WTC11 (cell line): ENCODE measurements around the gene CACHD1.

Experiments used
- CTCF ChIP-seq: fragments of 200-600 bp; IDR thresholded peaks from 2 replicates; pipeline ENCODE4 v1.8.0; 2022; ENCODE audit warnings: antibody characterized with exemption
- SP1 ChIP-seq: sonication (generic); formaldehyde crosslinking; conservative IDR thresholded peaks from 2 replicates; pipeline ENCODE4 v1.8.1; 2022; ENCODE audit warnings: missing genetic modification reagents
- TEAD1 ChIP-seq: sonication (generic); formaldehyde crosslinking; IDR thresholded peaks from 2 replicates; pipeline ENCODE4 v1.8.0; 2022; ENCODE audit warnings: mild to moderate bottlenecking, missing genetic modification reagents
- ZNF532 ChIP-seq: fragments of 250-450 bp; sonication (Bioruptor Pico); IDR thresholded peaks from 2 replicates; pipeline ENCODE4 v1.9.0; 2021; ENCODE audit warnings: mild to moderate bottlenecking, borderline replicate concordance
- TF ChIP-seq, protein P1 (sequence below): sonication (generic); formaldehyde crosslinking; IDR thresholded peaks from 2 replicates; pipeline ENCODE4 v1.8.0; 2022; ENCODE audit warnings: mild to moderate bottlenecking, missing genetic modification reagents
- TF ChIP-seq, protein P2 (sequence below): sonication (generic); formaldehyde crosslinking; IDR thresholded peaks from 2 replicates; pipeline ENCODE4 v1.8.1; 2023; ENCODE audit warnings: mild to moderate bottlenecking, missing genetic modification reagents, borderline replicate concordance

- TF ChIP-seq CTCF: no peak
- TF ChIP-seq, protein P1, sequence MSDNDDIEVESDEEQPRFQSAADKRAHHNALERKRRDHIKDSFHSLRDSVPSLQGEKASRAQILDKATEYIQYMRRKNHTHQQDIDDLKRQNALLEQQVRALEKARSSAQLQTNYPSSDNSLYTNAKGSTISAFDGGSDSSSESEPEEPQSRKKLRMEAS (CRISPR knock-in tag): no peak
- no peak for TF ChIP-seq ZNF532 (CRISPR knock-in tag)
- no peak for TF ChIP-seq TEAD1 (CRISPR knock-in tag)
- TF ChIP-seq, protein P2, sequence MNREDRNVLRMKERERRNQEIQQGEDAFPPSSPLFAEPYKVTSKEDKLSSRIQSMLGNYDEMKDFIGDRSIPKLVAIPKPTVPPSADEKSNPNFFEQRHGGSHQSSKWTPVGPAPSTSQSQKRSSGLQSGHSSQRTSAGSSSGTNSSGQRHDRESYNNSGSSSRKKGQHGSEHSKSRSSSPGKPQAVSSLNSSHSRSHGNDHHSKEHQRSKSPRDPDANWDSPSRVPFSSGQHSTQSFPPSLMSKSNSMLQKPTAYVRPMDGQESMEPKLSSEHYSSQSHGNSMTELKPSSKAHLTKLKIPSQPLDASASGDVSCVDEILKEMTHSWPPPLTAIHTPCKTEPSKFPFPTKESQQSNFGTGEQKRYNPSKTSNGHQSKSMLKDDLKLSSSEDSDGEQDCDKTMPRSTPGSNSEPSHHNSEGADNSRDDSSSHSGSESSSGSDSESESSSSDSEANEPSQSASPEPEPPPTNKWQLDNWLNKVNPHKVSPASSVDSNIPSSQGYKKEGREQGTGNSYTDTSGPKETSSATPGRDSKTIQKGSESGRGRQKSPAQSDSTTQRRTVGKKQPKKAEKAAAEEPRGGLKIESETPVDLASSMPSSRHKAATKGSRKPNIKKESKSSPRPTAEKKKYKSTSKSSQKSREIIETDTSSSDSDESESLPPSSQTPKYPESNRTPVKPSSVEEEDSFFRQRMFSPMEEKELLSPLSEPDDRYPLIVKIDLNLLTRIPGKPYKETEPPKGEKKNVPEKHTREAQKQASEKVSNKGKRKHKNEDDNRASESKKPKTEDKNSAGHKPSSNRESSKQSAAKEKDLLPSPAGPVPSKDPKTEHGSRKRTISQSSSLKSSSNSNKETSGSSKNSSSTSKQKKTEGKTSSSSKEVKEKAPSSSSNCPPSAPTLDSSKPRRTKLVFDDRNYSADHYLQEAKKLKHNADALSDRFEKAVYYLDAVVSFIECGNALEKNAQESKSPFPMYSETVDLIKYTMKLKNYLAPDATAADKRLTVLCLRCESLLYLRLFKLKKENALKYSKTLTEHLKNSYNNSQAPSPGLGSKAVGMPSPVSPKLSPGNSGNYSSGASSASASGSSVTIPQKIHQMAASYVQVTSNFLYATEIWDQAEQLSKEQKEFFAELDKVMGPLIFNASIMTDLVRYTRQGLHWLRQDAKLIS: no peak
- TF ChIP-seq SP1: no peak
Observed at GRCh38 chr1:64433747-64434146, 36.2 kb upstream of the CACHD1 start.
